OCI-M2 (cell line): ENCODE data around the gene DNAJA2.
"Not testable (repeated sequence)": the region's sequence is repeated elsewhere in the genome, so short reads cannot be mapped to it uniquely, and the experiment has no call there.

Source experiments
- DNase-seq: peaks from one replicate; lab custom pipeline; 2025; ENCODE audit not compliant: unreplicated experiment; lab: John Stamatoyannopoulos, UW

The DNAJA2 gene

GRCh38 chr16:46975908-46976470 lies 2.5 kb upstream of the DNAJA2 start:
- no peak for DNase-seq

GRCh38 chr16:46975165-46975564 lies 1.7 kb upstream of the DNAJA2 start:
- DNase-seq: no peak

- DNase-seq: no peak
Observed at GRCh38 chr16:46974352-46974751, 878 bp upstream of the DNAJA2 start.

GRCh38 chr16:46973996-46974324 lies 486 bp upstream of the DNAJA2 start:
- DNase-seq: no peak

- no peak for DNase-seq
Observed at GRCh38 chr16:46972429-46973206, 856 bp downstream of the DNAJA2 start.

- DNase-seq: no peak
Observed at GRCh38 chr16:46971271-46971670, 2.2 kb downstream of the DNAJA2 start.

- no peak for DNase-seq
Observed at GRCh38 chr16:46970089-46970488, 3.4 kb downstream of the DNAJA2 start.

GRCh38 chr16:46968063-46968435 lies 5.4 kb downstream of the DNAJA2 start:
- no peak for DNase-seq

GRCh38 chr16:46962629-46963028 lies 10.8 kb downstream of the DNAJA2 start:
- no peak for DNase-seq

GRCh38 chr16:46961373-46962353 lies 11.8 kb downstream of the DNAJA2 start:
- DNase-seq: no peak

GRCh38 chr16:46954562-46954961 lies 18.9 kb downstream of the DNAJA2 start:
- no peak for DNase-seq

GRCh38 chr16:46950009-46950408 lies 23.5 kb downstream of the DNAJA2 start:
- DNase-seq: no peak

GRCh38 chr16:46949241-46949892 lies 24.1 kb downstream of the DNAJA2 start:
- DNase-seq: no peak

GRCh38 chr16:46948548-46949166 lies 24.8 kb downstream of the DNAJA2 start:
- no peak for DNase-seq

- DNase-seq: no peak
Observed at GRCh38 chr16:46947900-46948547, 25.4 kb downstream of the DNAJA2 start.

GRCh38 chr16:46944713-46945112 lies 28.8 kb downstream of the DNAJA2 start:
- DNase-seq: not testable (repeated sequence)

- DNase-seq: no peak
Observed at GRCh38 chr16:46937536-46937935, 35.9 kb downstream of the DNAJA2 start.

GRCh38 chr16:46932802-46933201 lies 40.7 kb downstream of the DNAJA2 start:
- no peak for DNase-seq

- DNase-seq: no peak
Observed at GRCh38 chr16:46930861-46931260, 42.6 kb downstream of the DNAJA2 start.
